Endothelial cell (in vitro differentiated cells): Measurements from ENCODE around the gene ADAM33. TPM values are rescaled to one million over a fixed set of nuclear protein-coding genes. Genes with fewer than 3 reads are reported as not detected.

Experiments
- DNase-seq: peaks from one replicate; pipeline ENCODE4 v3.0.0; 2021; ENCODE audit warnings: low spot score
- H3K27ac Mint-ChIP-seq: one replicate; pipeline ENCODE4 v1.8.0; 2021; ENCODE audit warnings: mixed read lengths, inconsistent platforms; ENCODE audit not compliant: unreplicated experiment
- H3K27me3 Mint-ChIP-seq: one replicate; pipeline ENCODE4 v1.8.0; 2021; ENCODE audit warnings: mild to moderate bottlenecking, moderate library complexity, mixed read lengths, inconsistent platforms; ENCODE audit not compliant: unreplicated experiment
- H3K36me3 Mint-ChIP-seq: one replicate; pipeline ENCODE4 v1.8.0; 2021; ENCODE audit warnings: mild to moderate bottlenecking, low read depth, mixed read lengths, inconsistent platforms; ENCODE audit not compliant: unreplicated experiment
- H3K4me1 Mint-ChIP-seq: one replicate; pipeline ENCODE4 v1.8.0; 2021; ENCODE audit warnings: mild to moderate bottlenecking, mixed read lengths, inconsistent platforms; ENCODE audit not compliant: unreplicated experiment
- H3K4me3 Mint-ChIP-seq: one replicate; pipeline ENCODE4 v1.8.0; 2021; ENCODE audit warnings: mild to moderate bottlenecking, mixed read lengths, inconsistent platforms; ENCODE audit not compliant: unreplicated experiment
- H3K9me3 Mint-ChIP-seq: one replicate; pipeline ENCODE4 v1.8.0; 2021; ENCODE audit warnings: mixed read lengths, inconsistent platforms; ENCODE audit not compliant: unreplicated experiment
- total RNA-seq: library from RNA; stranded (reverse); fragmentation: NEBNext Ultra II Directional; extraction: Animal tissue kit (Norgen Biotek cat#: 25700); gene quantifications from one replicate; pipeline ENCODE4 v1.2.1, GENCODE V29; 2021; ENCODE audit not compliant: unreplicated experiment
- TF ChIP-seq, protein P1 (sequence below): fragments of 200-600 bp; sonication (generic); IDR thresholded peaks from one replicate; pipeline ENCODE4 v1.5.0; 2021; ENCODE audit warnings: antibody characterized with exemption; ENCODE audit not compliant: unreplicated experiment

Gene ADAM33
- total RNA-seq, 1 donor from 2014 or later: 0.23 TPM

GRCh38 chr20:3678198-3678597 lies 3.6 kb downstream of the ADAM33 start:
- Mint-ChIP-seq H3K27ac (no peak overlapping the region), H3K36me3 (no peaks in the 10 kb centered on the region), H3K4me1 (no peaks in the 10 kb centered on the region), H3K27me3 (peaks cover 7% of the 10 kb centered on the region), H3K9me3 (no peaks in the 10 kb centered on the region), H3K4me3 (no peak overlapping the region)
- DNase-seq: no peak
- TF ChIP-seq, protein P1, sequence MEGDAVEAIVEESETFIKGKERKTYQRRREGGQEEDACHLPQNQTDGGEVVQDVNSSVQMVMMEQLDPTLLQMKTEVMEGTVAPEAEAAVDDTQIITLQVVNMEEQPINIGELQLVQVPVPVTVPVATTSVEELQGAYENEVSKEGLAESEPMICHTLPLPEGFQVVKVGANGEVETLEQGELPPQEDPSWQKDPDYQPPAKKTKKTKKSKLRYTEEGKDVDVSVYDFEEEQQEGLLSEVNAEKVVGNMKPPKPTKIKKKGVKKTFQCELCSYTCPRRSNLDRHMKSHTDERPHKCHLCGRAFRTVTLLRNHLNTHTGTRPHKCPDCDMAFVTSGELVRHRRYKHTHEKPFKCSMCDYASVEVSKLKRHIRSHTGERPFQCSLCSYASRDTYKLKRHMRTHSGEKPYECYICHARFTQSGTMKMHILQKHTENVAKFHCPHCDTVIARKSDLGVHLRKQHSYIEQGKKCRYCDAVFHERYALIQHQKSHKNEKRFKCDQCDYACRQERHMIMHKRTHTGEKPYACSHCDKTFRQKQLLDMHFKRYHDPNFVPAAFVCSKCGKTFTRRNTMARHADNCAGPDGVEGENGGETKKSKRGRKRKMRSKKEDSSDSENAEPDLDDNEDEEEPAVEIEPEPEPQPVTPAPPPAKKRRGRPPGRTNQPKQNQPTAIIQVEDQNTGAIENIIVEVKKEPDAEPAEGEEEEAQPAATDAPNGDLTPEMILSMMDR: no peak

- H3K27ac Mint-ChIP-seq: no peak overlapping the region
- H3K36me3 Mint-ChIP-seq: no peaks in the 10 kb centered on the region
- no peaks in the 10 kb centered on the region for H3K4me1 Mint-ChIP-seq
- H3K4me3 Mint-ChIP-seq: no peak overlapping the region
- TF ChIP-seq, protein P1: no peak
- no peaks in the 10 kb centered on the region for H3K9me3 Mint-ChIP-seq
- H3K27me3 Mint-ChIP-seq: peaks cover 9% of the 10 kb centered on the region
- DNase-seq: no peak
These were observed 4.1 kb downstream of the ADAM33 start for GRCh38 chr20:3677733-3678132.

DNA sequence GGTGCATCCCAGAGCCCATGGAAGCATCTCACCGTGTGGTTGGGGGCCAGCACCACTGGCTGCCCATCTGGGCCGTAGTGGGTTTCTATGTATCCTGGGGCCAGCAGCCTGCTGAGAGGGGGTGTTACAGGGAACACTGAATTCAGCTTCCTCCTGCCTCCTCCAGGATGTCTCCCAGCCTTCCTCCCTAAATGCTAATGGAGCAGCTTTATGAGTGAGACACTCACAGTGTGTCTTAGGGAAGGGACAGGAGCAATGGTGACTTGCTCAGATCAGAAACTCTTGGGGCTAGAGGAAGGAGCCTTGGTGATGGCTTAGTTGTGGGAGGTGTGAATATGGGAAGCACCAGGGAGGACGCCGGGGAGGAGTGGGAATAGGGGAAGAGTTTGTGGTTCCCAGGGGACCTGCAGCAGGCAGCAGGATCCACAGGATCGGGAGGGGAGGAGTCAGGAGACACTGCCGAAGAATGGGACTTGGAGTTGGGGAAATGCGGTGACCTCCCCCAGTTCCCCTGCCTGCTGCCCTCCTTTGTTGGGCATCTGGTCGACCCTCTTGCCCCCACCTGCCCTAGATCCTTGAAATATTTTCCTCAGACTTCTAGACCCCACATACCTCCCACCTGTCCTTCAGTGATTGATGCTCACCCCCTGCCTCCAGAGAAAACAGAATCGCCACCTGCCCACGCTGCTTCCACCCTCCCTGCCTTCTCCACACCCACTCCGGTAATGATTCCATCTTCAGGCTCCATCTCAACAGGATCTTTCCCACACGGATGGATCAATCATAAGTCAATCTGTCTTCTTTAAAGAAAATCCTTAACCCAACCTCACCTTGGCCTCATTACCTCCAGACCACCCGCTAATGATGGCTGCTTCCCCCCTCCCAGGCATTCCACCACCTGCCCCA lies 6.6 kb downstream of the ADAM33 start:
- Mint-ChIP-seq H3K27me3 (peaks cover 18% of the 10 kb centered on the region), H3K4me1 (peaks cover under 1% of the 10 kb centered on the region), H3K4me3 (no peak overlapping the region), H3K9me3 (no peaks in the 10 kb centered on the region), H3K36me3 (no peaks in the 10 kb centered on the region), H3K27ac (no peak overlapping the region)
- TF ChIP-seq, protein P1: no peak
- DNase-seq: no peak

- Mint-ChIP-seq H3K4me3 (no peak overlapping the region), H3K4me1 (peaks cover 7% of the 10 kb centered on the region), H3K27ac (no peak overlapping the region), H3K27me3 (peaks cover 23% of the 10 kb centered on the region), H3K36me3 (no peaks in the 10 kb centered on the region), H3K9me3 (no peaks in the 10 kb centered on the region)
- DNase-seq: no peak
- TF ChIP-seq, protein P1: no peak
These were observed 7.4 kb downstream of the ADAM33 start for GRCh38 chr20:3674447-3674846.
